B cell (primary cell): ENCODE results near the gene AP2B1. TPM values are rescaled to one million over a fixed set of nuclear protein-coding genes. Genes with fewer than 3 reads are reported as not detected.
"Not testable (repeated sequence)": the region's sequence is repeated elsewhere in the genome, so short reads cannot be mapped to it uniquely, and the experiment has no call there.

ENCODE experiments used
- ATAC-seq: fragments of 200-7000 bp; cut with Tn5 transposase; one replicate; pipeline ENCODE4 v1.10.0; 2021; ENCODE audit warnings: low read depth, mild to moderate bottlenecking, moderate number of reproducible peaks, moderate library complexity
- CTCF ChIA-PET: fragments of 350-600 bp; sonication (Branson Sonifier 250); formaldehyde crosslinking; loops from one replicate; lab custom pipeline; 2021; ENCODE audit warnings: antibody characterized with exemption, inconsistent platforms; lab: Charles Lee
- POLR2A ChIA-PET: fragments of 350-600 bp; sonication (Branson Sonifier 250); formaldehyde crosslinking; loops from one replicate; lab custom pipeline; 2021; ENCODE audit warnings: antibody characterized with exemption; lab: Charles Lee
- DNase-seq: peaks from one replicate; pipeline ENCODE4 v3.0.0; 2013
- H2AFZ ChIP-seq: 2 replicates; pipeline ENCODE4 v1.6.1; 2012; ENCODE audit warnings: mild to moderate bottlenecking, low read depth, low read length; ENCODE audit not compliant: insufficient read depth, poor library complexity, severe bottlenecking
- H3K27ac ChIP-seq, 2 donors: 1 replicate in 1 of 2; 2 replicates in 1 of 2; pipeline ENCODE4 v1.5.1; 2012 to 2013; ENCODE audit warnings: low read length in 2 of 2, mild to moderate bottlenecking in 2 of 2, moderate library complexity in 1 of 2
- H3K27me3 ChIP-seq, 4 experiments: fragments of 200-600 bp in 1 of 4; sonication (generic) in 1 of 4; replicated peaks in 1 of 4; 1 replicate in 2 of 4; 2 replicates in 2 of 4; pipeline versions ENCODE4 v1.6.1 to v1.7.0; 2013 to 2016; ENCODE audit warnings: low read length in 3 of 4, mild to moderate bottlenecking in 2 of 4, mixed read lengths in 1 of 4, moderate library complexity in 1 of 4; ENCODE audit not compliant: insufficient read depth in 4 of 4, control insufficient read depth in 3 of 4; ENCODE audit errors: control extremely low read depth in 1 of 4
- H3K36me3 ChIP-seq, 2 experiments: replicated peaks in 1 of 2; 1 replicate in 1 of 2; 2 replicates in 1 of 2; pipeline versions ENCODE4 v1.6.1 to v1.7.1; 2013; ENCODE audit warnings: low read length in 1 of 2; ENCODE audit not compliant: insufficient read depth in 2 of 2, control insufficient read depth in 1 of 2; ENCODE audit errors: control extremely low read depth in 1 of 2, extremely low read depth in 1 of 2
- H3K4me1 ChIP-seq, 2 donors: fragments of 200-600 bp in 1 of 2; sonication (generic) in 1 of 2; 1 replicate in 1 of 2; 2 replicates in 1 of 2; pipeline versions ENCODE4 v1.5.1 to v1.6.1; 2013 to 2017; ENCODE audit warnings: low read length in 2 of 2; ENCODE audit not compliant: control insufficient read depth in 2 of 2, insufficient read depth in 2 of 2
- H3K4me2 ChIP-seq: replicated peaks from 2 replicates; pipeline ENCODE3; 2012; ENCODE audit warnings: mild to moderate bottlenecking, low read depth, low read length; ENCODE audit not compliant: poor library complexity, severe bottlenecking
- H3K4me3 ChIP-seq, 5 experiments: fragments of 200-600 bp in 1 of 5; sonication (generic) in 1 of 5; 1 replicate in 3 of 5; 2 replicates in 2 of 5; pipeline versions ENCODE4 v1.5.1 to v1.7.0; 2011 to 2016; ENCODE audit warnings: low read length in 4 of 5, mild to moderate bottlenecking in 4 of 5, low read depth in 2 of 5, control low read depth in 1 of 5, moderate library complexity in 1 of 5; ENCODE audit not compliant: insufficient read depth in 1 of 5; ENCODE audit errors: control extremely low read depth in 1 of 5, extremely low read depth in 1 of 5
- H3K79me2 ChIP-seq: fragments of 200-600 bp; sonication (generic); one replicate; pipeline ENCODE4 v1.6.0; 2016; ENCODE audit warnings: low read length; ENCODE audit not compliant: control insufficient read depth, insufficient read depth
- H3K9ac ChIP-seq: fragments of 200-600 bp; sonication (generic); 2 replicates; pipeline ENCODE4 v1.6.1; 2017; ENCODE audit warnings: mild to moderate bottlenecking, low read length, moderate library complexity
- H3K9me3 ChIP-seq, 3 donors: one replicate each; pipeline versions ENCODE4 v1.6.1 to v1.7.1; 2013; ENCODE audit warnings: low read length in 2 of 3; ENCODE audit not compliant: control insufficient read depth in 2 of 3, insufficient read depth in 1 of 3; ENCODE audit errors: control extremely low read depth in 1 of 3
- H4K20me1 ChIP-seq: 2 replicates; pipeline ENCODE4 v1.6.0; 2012; ENCODE audit warnings: mild to moderate bottlenecking, low read length; ENCODE audit not compliant: insufficient read depth, control insufficient read depth, poor library complexity, severe bottlenecking
- H3K27ac Mint-ChIP-seq: one replicate; pipeline ENCODE4 v1.8.0; 2021; ENCODE audit warnings: mixed read lengths
- H3K27me3 Mint-ChIP-seq: one replicate; pipeline ENCODE4 v1.8.0; 2021; ENCODE audit warnings: mixed read lengths
- H3K4me1 Mint-ChIP-seq: one replicate; pipeline ENCODE4 v1.8.0; 2021; ENCODE audit warnings: mixed read lengths
- H3K4me3 Mint-ChIP-seq: one replicate; pipeline ENCODE4 v1.8.0; 2021; ENCODE audit warnings: mixed read lengths
- H3K9me3 Mint-ChIP-seq: one replicate; pipeline ENCODE4 v1.8.0; 2022; ENCODE audit warnings: mixed read lengths; ENCODE audit not compliant: insufficient read depth
- CTCF ChIP-seq: fragments of 200-600 bp; IDR thresholded peaks from one replicate; pipeline ENCODE4 v1.8.0; 2022; ENCODE audit warnings: antibody characterized with exemption, mild to moderate bottlenecking
- EZH2 ChIP-seq: IDR thresholded peaks from 2 replicates; pipeline ENCODE4 v1.6.1; 2012; ENCODE audit warnings: borderline replicate concordance, low read depth, mild to moderate bottlenecking, moderate library complexity, low read length; ENCODE audit not compliant: insufficient read depth, poor library complexity, severe bottlenecking
- WGBS: methylation state at CpG from one replicate; pipeline ENCODE4 v1.1.5; 2013; ENCODE audit warnings: missing lambda C conversion rate; ENCODE audit not compliant: insufficient coverage; 5-methylcytosine and 5-hydroxymethylcytosine counted together
- intact Hi-C: fragments of 100-400 bp; cut with micrococcal nuclease; formaldehyde crosslinking; loops from one replicate; pipeline ENCODE4 v1.10.0; 2022
- polyA plus RNA-seq: library from polyadenylated mRNA; depleted of rRNA; stranded (reverse); fragments of >200 nt; gene quantifications from 2 replicates; pipeline ENCODE4 v1.2.3, GENCODE V29; 2012
- total RNA-seq, 2 donors: library from RNA; stranded (reverse); fragments of 120-200 nt in 1 of 2; gene quantifications; 1 replicate in 1 of 2; 2 replicates in 1 of 2; pipeline versions ENCODE4 v1.2.3 to v1.2.4, GENCODE V29; 2013 to 2022

The AP2B1 gene
- total and polyA plus RNA-seq, 2 donors (not counting 1 experiment from before 2014, with no cell fraction given) = 33.1 to 123 TPM

- no peaks in the 10 kb centered on the region for H3K27me3 ChIP-seq
- 100% methylated on average over 2 of the region's 6 CpGs for WGBS
- peaks cover 4% of the 10 kb centered on the region for H4K20me1 ChIP-seq
- H3K4me3 ChIP-seq = no peak overlapping the region
- ATAC-seq = no peak
- H3K4me1 ChIP-seq = no peaks in the 10 kb centered on the region
- H3K27ac ChIP-seq = no peak overlapping the region
- no peak overlapping the region for H2AFZ ChIP-seq
- H3K9me3 ChIP-seq = peaks cover 0 to 6% (median 0%) of the 10 kb centered on the region in 3 donors
- H3K9me3 Mint-ChIP-seq = peaks cover 2% of the 10 kb centered on the region
- no peak overlapping the region for H3K27ac Mint-ChIP-seq
- TF ChIP-seq CTCF (no peak), EZH2 (no peak)
- no peak overlapping the region for H3K4me2 ChIP-seq
- H3K4me1 Mint-ChIP-seq = no peaks in the 10 kb centered on the region
- CTCF ChIA-PET = interaction anchor here (0.9 kb wide), 1 partner anchor 47 kb away, joined by 3 read pairs; no protein-coding TSS in a partner anchor
- H3K9ac ChIP-seq = no peak overlapping the region
- DNase-seq = no peak
- H3K27me3 Mint-ChIP-seq = no peaks in the 10 kb centered on the region
- H3K4me3 Mint-ChIP-seq = no peak overlapping the region
- POLR2A ChIA-PET = no interaction called here
- H3K79me2 ChIP-seq = no peaks in the 10 kb centered on the region
- intact Hi-C loops = no loop called here
- H3K36me3 ChIP-seq = peaks cover 6 to 26% of the 10 kb centered on the region in 2 experiments
Observed at GRCh38 chr17:35700150-35700549, 113.0 kb downstream of the AP2B1 start.

- Mint-ChIP-seq H3K4me1 (peaks cover 3% of the 10 kb centered on the region), H3K4me3 (no peak overlapping the region), H3K27me3 (no peaks in the 10 kb centered on the region), H3K27ac (no peak overlapping the region), H3K9me3 (peaks cover 2% of the 10 kb centered on the region)
- intact Hi-C loops = no loop called here
- Histone ChIP-seq H3K4me1 (no peaks in the 10 kb centered on the region), H4K20me1 (peaks cover 4% of the 10 kb centered on the region), H3K9me3 (peaks cover 0 to 6% (median 0%) of the 10 kb centered on the region in 3 donors), H3K27me3 (no peaks in the 10 kb centered on the region), H3K9ac (no peak overlapping the region), H3K4me3 (no peak overlapping the region), H3K79me2 (no peaks in the 10 kb centered on the region), H3K4me2 (no peak overlapping the region), H3K27ac (no peak overlapping the region), H2AFZ (no peak overlapping the region), H3K36me3 (peaks cover 3 to 19% of the 10 kb centered on the region in 2 experiments)
- ATAC-seq (no peak), DNase-seq (no peak)
- TF ChIP-seq EZH2 = no peak
- no peak for TF ChIP-seq CTCF
- ChIA-PET CTCF (no interaction called here), POLR2A (no interaction called here)
- WGBS = 100% methylated on average over 3 of the region's 5 CpGs
Observed at GRCh38 chr17:35701491-35701890, 114.4 kb downstream of the AP2B1 start.

GRCh38 chr17:35703308-35703707 is 116.2 kb downstream of the AP2B1 start:
- peaks cover 15% of the 10 kb centered on the region for H3K4me1 Mint-ChIP-seq
- CTCF ChIA-PET = interaction anchor here (1.0 kb wide), 1 partner anchor 13 kb away, joined by 4 read pairs; no protein-coding TSS in a partner anchor

More at GRCh38 chr17:35703308-35703707, 116.2 kb downstream of the AP2B1 start:
- POLR2A ChIA-PET, H3K4me3 Mint-ChIP-seq, ATAC-seq, DNase-seq, H3K27ac Mint-ChIP-seq, H3K9me3 ChIP-seq, H2AFZ ChIP-seq, intact Hi-C loops, H3K4me1 ChIP-seq, H3K4me2 ChIP-seq, H3K27me3 ChIP-seq, H4K20me1 ChIP-seq, H3K9ac ChIP-seq, H3K4me3 ChIP-seq, H3K9me3 Mint-ChIP-seq, H3K27ac ChIP-seq, H3K27me3 Mint-ChIP-seq, H3K79me2 ChIP-seq: not testable (repeated sequence)
- peaks cover 3 to 13% of the 10 kb centered on the region in 2 experiments for H3K36me3 ChIP-seq
- WGBS = no CpG with 5 or more reads among the region's 2 CpGs
